ENCODE data around the gene ERICH2.

- TF ChIP-seq POLR2AphosphoS5 (IDR thresholded peaks at IDR 0.05; ENCODE audit: low read depth, low read length): no peak
- TF ChIP-seq TEAD4 (IDR thresholded peaks at IDR 0.05; ENCODE audit: borderline replicate concordance, insufficient read depth): no peak
These were observed 6.9 kb upstream of the ERICH2 start for GRCh38 chr2:170763232-170763631.

Measured in SK-N-SH (cell line).